ENCODE data around the gene HPSE.

- TF ChIP-seq POLR2AphosphoS5 (IDR thresholded peaks at IDR 0.05; ENCODE audit: low read depth, low read length) (no peak), ZBTB33 (IDR thresholded peaks at IDR 0.05; ENCODE audit: borderline replicate concordance, low read depth) (no peak), CTCF (IDR thresholded peaks at IDR 0.05) (no peak), RCOR1 (IDR thresholded peaks at IDR 0.05; ENCODE audit: low read length) (no peak), EZH2phosphoT487 (IDR thresholded peaks at IDR 0.05; ENCODE audit: borderline replicate concordance, low read depth) (no peak), CHD2 (IDR thresholded peaks at IDR 0.05; ENCODE audit: low read length, partially characterized antibody) (no peak), EP300 (IDR thresholded peaks at IDR 0.05; ENCODE audit: borderline replicate concordance in 1 of 2, low read depth in 1 of 2, low read length in 1 of 2) (no peak), REST (IDR thresholded peaks at IDR 0.05; ENCODE audit: low read depth, low read length) (no peak), FOXM1 (IDR thresholded peaks at IDR 0.05; ENCODE audit: low read depth) (no peak), PBX3 (IDR thresholded peaks at IDR 0.05) (no peak)
Observed at GRCh38 chr4:83259586-83259985, 75.1 kb downstream of the HPSE start.
